Astrocyte (in vitro differentiated cells and primary cell): ENCODE data around the gene ZNF554.

ENCODE experiments used
- EZH2 ChIP-seq: IDR thresholded peaks from 2 replicates; pipeline ENCODE4 v1.6.1; 2012; ENCODE audit warnings: mild to moderate bottlenecking, low read length, inconsistent platforms; ENCODE audit not compliant: insufficient read depth
- TF ChIP-seq, protein P1 (sequence below): IDR thresholded peaks from 2 replicates; pipeline ENCODE4 v1.5.1; 2011; ENCODE audit warnings: low read depth, mild to moderate bottlenecking, inconsistent platforms, low read length, moderate library complexity; ENCODE audit not compliant: insufficient read depth

DNA sequence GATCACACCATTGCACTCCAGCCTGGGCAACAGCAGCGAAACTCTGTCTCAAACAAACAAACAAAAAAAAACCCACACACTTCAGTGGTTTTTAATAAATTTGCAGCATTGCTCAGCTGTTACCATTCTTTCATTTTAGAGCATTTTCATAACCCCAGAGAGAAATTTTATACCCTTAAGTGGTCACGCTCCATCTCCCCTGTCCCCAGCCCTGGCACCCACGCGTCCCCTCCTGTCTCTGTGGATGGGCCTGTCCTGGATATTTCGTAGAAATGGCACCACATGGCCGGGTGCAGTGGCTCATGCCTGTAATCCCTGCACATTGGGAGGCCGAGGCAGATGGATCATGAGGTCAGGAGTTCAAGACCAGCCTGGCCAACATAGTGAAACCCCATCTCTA, 26.5 kb upstream of the ZNF554 start:
- TF ChIP-seq, protein P1, sequence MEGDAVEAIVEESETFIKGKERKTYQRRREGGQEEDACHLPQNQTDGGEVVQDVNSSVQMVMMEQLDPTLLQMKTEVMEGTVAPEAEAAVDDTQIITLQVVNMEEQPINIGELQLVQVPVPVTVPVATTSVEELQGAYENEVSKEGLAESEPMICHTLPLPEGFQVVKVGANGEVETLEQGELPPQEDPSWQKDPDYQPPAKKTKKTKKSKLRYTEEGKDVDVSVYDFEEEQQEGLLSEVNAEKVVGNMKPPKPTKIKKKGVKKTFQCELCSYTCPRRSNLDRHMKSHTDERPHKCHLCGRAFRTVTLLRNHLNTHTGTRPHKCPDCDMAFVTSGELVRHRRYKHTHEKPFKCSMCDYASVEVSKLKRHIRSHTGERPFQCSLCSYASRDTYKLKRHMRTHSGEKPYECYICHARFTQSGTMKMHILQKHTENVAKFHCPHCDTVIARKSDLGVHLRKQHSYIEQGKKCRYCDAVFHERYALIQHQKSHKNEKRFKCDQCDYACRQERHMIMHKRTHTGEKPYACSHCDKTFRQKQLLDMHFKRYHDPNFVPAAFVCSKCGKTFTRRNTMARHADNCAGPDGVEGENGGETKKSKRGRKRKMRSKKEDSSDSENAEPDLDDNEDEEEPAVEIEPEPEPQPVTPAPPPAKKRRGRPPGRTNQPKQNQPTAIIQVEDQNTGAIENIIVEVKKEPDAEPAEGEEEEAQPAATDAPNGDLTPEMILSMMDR = no peak
- TF ChIP-seq EZH2 = no peak
